Right lung (tissue), 5 donors: ENCODE results near the gene CRADD. TPM values are rescaled to one million over a fixed set of nuclear protein-coding genes. Genes with fewer than 3 reads are reported as not detected.
"Not testable (repeated sequence)": the region's sequence is repeated elsewhere in the genome, so short reads cannot be mapped to it uniquely, and the experiment has no call there.

Experiments used
- DNase-seq, 2 donors: peaks; one replicate each; pipeline ENCODE4 v3.0.0-alpha.2; 2013
- polyA plus RNA-seq, 5 donors: library from polyadenylated mRNA; unstranded; fragments of 120-200 nt; gene quantifications; one replicate each; pipeline versions ENCODE4 v1.2.1 to v1.2.3, GENCODE V29; 2013; ENCODE audit warnings: inconsistent platforms in 1 of 5, low replicate concordance in 1 of 5; ENCODE audit not compliant: insufficient read length in 5 of 5, insufficient read depth in 1 of 5

The CRADD gene
- polyA plus RNA-seq, 5 donors = 9.1 to 13.3 (median 10.4) TPM

DNA sequence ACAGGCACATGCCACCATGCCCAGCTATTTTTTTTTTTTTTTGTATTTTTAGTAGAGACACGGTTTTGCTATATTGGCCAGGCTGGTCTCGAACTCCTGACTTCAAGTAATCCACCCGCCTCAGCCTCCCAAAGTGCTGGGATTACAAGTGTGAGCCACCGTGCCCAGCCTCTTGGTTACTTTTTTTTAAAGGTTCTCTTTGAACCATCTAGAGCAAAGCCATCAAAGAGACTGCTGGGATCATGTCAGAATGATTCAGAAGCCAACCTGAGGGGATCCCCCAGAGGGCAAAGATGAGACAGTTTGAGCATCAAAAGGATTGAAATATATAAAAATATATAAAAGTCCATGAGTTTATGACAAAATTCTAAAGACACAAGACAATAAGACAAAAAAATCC, 103.7 kb downstream of the CRADD start:
- DNase-seq = not testable (repeated sequence)

GRCh38 chr12:93781961-93782360, 104.8 kb downstream of the CRADD start:
- DNase-seq = not testable (repeated sequence)

DNA sequence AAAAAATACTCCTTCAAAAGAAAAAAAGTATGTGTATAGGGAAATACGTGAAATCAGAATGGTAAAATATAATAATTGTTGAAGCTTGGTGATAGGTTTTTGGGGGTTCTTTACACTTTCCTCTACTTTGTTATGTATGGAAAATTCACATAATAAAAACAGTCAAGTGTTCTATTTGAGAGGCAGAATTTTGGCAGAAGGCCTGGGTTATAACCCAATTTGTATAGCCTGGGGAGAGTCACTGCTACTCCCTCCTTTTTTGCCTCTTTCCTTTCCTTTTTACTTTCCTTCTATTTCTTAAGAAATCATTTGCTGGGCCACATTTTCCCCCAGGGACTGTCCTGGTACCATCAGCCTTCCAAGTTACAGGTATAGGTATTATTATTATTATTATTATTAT, 105.7 kb downstream of the CRADD start:
- no peak for DNase-seq

- no peak for DNase-seq
These were observed 106.7 kb downstream of the CRADD start for GRCh38 chr12:93783832-93784231.

GRCh38 chr12:93784339-93785086, 107.3 kb downstream of the CRADD start:
- DNase-seq = no peak

- DNase-seq = no peak
These were observed 108.3 kb downstream of the CRADD start for GRCh38 chr12:93785249-93786010.

- no peak for DNase-seq
These were observed 109.7 kb downstream of the CRADD start for GRCh38 chr12:93786656-93787397.

GRCh38 chr12:93788853-93789252, 111.7 kb downstream of the CRADD start:
- DNase-seq = no peak

DNA sequence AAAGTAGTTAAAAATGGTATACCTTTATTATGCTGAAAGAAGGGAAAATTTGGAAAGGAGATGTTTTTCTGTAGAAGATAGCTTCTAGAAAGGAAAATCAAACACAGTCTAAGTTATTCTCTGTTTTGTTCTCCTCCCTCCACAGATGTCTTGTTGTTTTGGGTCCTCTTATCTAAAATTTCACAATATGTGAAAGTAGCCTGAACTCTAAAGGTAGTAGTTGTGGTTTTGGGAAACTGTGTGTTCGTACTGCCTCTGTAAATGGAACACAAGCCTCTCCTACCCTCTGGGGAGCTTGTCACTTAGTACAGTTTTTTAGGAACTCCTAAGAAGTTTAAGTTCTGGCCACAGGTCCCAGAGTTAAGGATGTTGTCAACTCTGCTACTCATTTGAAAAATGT, 112.6 kb downstream of the CRADD start:
- no peak for DNase-seq

GRCh38 chr12:93790472-93791152, 113.4 kb downstream of the CRADD start:
- no peak for DNase-seq

DNA sequence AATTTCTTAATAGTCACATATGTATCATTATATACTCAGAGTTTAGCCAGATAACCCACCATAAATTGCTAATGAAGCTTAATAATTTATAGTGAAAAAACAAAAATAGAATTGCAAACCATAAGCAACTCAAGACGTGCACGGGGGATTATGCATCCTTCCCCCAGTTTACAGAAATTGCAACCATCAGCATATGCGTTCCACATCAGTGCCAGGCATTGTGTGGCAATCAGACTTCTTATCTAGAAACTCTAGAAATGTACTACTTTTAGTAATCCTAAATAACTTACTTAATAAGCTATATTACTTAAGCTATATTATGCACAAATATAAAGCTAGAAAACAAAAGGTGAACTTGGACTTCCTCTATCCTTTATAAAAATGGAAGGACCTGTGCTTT, 115.8 kb downstream of the CRADD start:
- DNase-seq = peak in 1 of 2 donors; percentile 44

DNA sequence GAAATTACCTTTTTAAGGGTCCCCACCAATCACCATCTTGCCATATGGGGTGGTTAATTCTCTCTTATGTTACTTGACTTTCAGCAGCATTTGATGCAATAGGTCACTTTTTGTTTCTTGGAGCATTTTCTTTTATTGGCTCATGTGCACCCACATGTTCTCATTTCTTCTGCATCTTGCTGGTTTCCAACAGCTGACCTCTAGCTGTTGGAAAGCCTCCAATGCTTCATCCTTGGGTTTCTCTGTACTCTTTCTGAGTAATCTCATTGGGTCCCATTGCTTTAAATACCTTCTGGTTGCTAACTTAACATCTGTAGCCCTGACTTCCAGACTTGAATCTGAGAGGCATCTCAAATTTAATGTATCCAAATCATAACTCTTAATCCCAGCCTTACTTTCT, 116.8 kb downstream of the CRADD start:
- DNase-seq = no peak

DNA sequence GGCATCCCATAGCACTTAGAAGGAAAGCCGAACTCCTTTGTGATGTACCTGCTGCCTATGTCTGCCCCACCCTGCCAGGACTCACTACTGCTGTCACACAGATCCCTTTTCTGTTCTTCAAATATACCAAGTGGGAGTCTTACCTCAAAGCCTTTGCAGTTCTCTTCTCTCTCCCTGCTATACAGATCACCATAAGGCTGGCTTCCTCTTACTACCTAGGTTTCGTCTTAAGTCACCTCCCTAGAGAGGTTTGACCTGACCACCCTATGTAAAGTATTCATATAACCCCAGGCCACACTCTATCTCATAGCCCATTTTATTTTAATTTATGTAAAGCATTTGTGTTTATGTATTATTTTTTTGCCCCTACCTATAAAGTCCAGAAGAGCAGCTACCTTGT, 117.6 kb downstream of the CRADD start:
- DNase-seq = no peak

GRCh38 chr12:93795352-93795751, 118.2 kb downstream of the CRADD start:
- DNase-seq = no peak

DNA sequence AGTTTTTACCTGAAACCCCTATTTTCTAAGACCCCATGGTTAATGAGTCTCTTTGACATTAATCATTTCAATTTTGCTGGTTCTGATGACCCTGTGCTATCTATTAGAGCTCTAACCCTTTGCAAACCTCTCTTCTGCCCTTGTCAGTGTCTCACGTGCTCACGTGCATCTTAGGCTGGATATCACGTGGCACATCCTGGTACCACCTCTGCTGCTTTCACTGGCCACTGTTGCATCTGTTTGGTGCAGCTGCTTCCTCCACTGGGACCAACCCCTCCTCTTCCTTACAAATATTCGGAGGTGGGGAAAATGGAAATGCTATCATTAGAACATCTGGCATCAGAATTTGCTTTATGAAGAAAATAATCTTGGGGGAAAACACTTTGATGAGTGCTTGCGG, 119.6 kb downstream of the CRADD start:
- DNase-seq = no peak

DNA sequence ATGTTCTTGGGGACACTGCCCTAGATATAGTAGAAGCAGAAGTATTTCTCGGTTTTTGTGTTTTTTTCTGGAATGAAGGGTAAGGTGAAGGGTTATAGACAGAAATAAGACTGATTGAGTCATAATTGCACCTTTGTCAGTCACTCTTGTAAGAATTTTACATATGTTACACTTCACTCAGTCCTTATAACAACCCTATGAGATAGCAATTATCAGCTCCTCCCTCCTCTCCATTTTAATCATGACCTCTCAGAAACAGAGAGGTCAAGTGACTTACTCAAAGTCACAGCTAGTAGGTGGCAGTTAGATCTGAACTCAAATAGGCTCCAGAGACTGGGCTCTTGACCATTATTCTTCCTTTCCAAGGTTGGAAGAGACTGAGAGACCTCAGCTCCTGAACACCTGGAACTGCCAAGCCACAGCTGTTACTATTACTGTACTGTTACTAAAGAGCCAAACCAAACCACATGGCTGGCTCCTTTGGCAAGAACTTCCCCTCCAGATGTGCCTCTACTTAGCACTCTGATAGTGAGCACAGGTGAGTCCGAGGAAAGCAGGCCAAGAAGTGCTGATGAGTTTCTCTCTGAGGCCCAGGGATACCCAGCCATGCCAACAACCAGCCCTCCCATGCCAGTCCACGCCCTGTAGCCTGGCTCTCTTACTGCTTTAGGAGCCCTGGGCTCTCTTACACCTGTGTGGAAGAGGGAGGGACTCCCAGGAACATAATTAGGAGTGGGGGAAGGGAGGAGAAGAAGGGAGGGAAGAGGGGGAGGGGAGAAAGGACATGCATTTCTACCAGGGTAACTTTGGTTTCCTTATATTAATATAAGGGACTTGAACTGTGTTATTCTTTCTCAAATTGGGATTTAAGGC, 121.3 kb downstream of the CRADD start:
- no peak for DNase-seq

DNA sequence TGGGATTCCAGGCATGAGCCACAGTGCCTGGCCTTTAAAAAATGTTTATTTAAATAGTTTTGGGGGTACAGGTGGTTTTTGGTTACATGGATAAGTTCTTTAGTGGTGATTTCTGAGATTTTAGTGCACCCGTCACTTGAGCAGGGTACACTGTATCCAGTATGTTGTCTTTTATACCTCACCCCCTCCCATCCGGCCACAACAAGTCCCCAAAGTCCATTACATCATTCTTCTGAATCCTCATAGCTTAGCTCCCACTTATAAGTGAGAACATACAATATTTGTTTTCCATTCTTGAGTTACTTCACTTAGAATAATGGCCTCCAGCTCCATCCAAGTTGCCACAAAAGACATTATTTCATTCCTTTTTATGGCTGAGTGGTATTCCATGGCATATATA, 124.5 kb downstream of the CRADD start:
- DNase-seq = not testable (repeated sequence)

DNA sequence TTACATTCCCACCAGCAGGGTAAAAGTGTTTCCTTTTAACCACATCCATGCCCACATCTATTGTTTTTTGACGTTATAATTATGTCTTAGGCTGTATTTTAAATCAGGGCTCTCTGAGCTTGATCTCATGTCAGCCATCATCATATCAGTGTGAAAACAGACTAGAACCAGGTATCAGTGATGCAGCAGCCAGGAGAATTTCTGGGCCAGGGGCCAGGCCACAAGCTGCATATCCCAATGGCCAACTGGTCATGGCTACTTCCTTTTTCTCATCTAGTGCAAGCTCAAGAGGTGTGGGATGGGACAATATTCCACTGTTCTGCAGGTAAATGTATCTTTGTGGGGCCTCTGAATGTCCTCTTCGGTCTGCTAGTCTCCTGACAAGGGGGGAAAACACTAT, 125.1 kb downstream of the CRADD start:
- no peak for DNase-seq

- DNase-seq = no peak
These were observed 125.7 kb downstream of the CRADD start for GRCh38 chr12:93802698-93803423.

DNA sequence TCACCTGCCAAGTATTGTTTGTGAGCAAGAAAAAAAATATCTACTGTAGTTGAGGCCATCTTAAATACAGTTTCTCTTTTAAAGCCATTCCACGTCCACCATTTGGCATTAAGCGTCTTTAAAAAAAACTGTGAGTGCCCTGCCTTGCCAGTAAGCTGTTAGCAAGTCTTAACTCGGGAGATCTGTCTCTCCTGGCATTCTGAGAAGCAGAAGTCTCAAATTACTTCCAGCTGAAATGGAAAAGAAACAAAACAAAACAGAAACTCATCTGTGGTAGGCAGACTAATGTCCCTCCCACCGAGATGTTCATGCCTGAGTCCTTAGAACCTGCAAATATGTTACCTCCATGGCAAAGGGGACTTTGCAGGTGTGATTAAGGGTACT, 126.2 kb downstream of the CRADD start:
- DNase-seq = no peak
